H54 (cell line): Measurements from ENCODE around the gene IFNL4.

Experiments used
- DNase-seq: peaks from one replicate; pipeline ENCODE4 v3.0.0; 2011; ENCODE audit warnings: low spot score, mixed read lengths; ENCODE audit not compliant: insufficient read length
- FAIRE-seq: peaks from 3 replicates; lab custom pipeline; 2011; peaks lifted over from hg19 to GRCh38; lab: Jason Lieb, UNC
- POLR2A ChIP-seq: IDR thresholded peaks from 2 replicates; pipeline ENCODE4 v1.6.1; 2011; ENCODE audit warnings: low read depth, mild to moderate bottlenecking, low read length

Gene IFNL4

GRCh38 chr19:39199025-39199424, 49.6 kb downstream of the IFNL4 start:
- no peak for TF ChIP-seq POLR2A
- DNase-seq (peak; percentile 88), FAIRE-seq (no peak)

- no peak for TF ChIP-seq POLR2A
- FAIRE-seq = no peak
- DNase-seq = peak; percentile 81
These were observed 50.8 kb downstream of the IFNL4 start for GRCh38 chr19:39197808-39198207.

- FAIRE-seq (no peak), DNase-seq (no peak)
- TF ChIP-seq POLR2A = no peak
These were observed 51.6 kb downstream of the IFNL4 start, which contains the start of gene NCCRP1 for GRCh38 chr19:39196860-39197562. Gene NCCRP1 (plus strand): TSS chr19:39196964. CDS start chr19:39196983, 19 bp downstream.

GRCh38 chr19:39196320-39196719, 52.3 kb downstream of the IFNL4 start:
- TF ChIP-seq POLR2A = no peak
- DNase-seq (no peak), FAIRE-seq (no peak)
